OCI-M2 (cell line): ENCODE measurements around the gene ADRA2B.
"Not testable (repeated sequence)": the region's sequence is repeated elsewhere in the genome, so short reads cannot be mapped to it uniquely, and the experiment has no call there.

ENCODE experiments used
- DNase-seq: peaks from one replicate; lab custom pipeline; 2025; ENCODE audit not compliant: unreplicated experiment; lab: John Stamatoyannopoulos, UW

Gene ADRA2B

GRCh38 chr2:96071087-96071976, 45.0 kb downstream of the ADRA2B start:
- DNase-seq: not testable (repeated sequence)

DNA sequence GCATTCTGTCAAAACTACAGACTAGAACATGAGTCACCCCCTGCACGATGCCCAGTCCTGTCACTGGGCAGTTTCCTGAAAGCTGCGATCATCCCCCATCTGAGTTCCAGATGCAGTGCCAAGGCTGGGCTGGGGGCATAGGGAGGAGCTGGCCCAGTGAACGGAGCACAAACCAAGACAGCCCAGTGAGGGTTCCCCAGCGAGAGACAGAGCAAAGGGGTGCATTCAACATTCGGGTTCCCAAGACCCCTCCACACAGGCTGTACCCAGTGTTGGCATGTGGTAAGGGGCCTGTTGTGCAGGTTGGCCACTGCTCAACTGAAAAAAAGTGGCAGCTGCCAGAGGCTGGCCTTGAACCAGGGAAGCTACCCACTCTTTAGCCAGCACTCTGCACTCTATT, 46.0 kb downstream of the ADRA2B start:
- not testable (repeated sequence) for DNase-seq

- DNase-seq: not testable (repeated sequence)
Measured at GRCh38 chr2:96069878-96070277, 46.5 kb downstream of the ADRA2B start.

- DNase-seq: not testable (repeated sequence)
Measured at GRCh38 chr2:96067902-96068581, 48.3 kb downstream of the ADRA2B start.

- DNase-seq: not testable (repeated sequence)
Measured at GRCh38 chr2:96067098-96067660, 49.2 kb downstream of the ADRA2B start.

GRCh38 chr2:96066511-96066910, 49.9 kb downstream of the ADRA2B start:
- not testable (repeated sequence) for DNase-seq

DNA sequence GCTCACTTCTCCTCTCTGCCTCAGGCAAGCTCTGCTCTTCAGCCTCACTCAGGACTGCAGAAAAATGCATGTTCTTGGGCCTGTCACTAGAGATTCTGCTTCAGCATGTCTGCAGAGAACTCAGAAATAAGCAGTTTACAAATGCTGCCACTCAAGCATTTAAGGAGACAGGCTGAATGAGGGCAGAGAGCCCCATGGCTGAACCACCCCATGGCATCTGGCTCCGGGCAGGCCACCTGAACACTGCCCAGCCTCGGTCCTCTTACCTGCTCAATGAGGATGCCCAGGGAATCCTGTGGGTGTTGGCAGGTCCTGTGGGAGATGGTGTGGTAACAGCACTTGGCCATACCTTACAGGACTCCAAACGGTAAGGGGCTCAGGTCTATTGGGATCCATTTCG, 50.4 kb downstream of the ADRA2B start:
- DNase-seq: not testable (repeated sequence)

- DNase-seq: no peak
Measured at GRCh38 chr2:96065381-96065930, 50.9 kb downstream of the ADRA2B start.

DNA sequence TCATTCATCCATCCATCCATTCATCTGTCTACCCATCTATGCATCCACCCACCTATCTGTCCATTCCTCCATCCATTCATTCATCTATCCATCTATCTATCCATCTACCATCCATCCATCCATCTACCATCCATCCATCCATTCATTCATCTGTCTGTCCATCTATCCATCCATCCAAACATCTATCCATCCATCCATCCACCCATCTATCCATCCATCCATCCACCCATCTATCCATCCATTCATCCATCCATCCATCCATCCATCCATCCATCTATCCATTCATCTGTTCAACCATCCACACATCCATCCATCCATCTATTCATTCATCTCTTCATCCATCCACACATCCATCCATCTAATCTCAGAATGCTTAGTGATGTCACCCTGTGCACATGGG, 51.6 kb downstream of the ADRA2B start:
- not testable (repeated sequence) for DNase-seq

DNA sequence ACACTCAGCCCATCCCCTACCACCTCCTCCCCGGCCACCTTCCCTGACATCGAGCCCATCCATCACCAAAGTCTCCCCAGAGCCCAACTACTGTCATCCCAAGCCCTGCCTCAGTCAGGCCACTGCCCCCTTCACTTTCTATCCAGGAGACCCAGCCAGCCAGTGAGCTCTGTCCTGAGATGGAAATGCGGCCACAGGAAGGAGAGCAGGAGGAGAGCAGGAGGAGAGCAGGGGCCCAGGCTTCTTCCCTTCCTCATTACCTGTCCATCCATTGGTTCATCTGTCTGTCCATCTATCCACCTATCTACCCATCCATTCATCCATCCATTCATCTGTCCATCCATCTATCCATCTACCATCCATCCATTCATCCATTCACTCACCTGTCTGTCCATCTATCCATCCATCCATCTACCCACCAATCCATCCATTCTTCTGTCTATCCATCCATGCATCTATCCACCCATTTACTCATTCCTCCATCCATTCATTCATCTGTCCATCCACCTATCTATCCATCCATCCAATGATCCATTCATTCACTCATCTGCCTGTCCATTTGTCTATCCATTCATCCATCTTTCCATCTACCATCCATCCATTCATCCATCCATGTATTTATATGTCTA, 52.2 kb downstream of the ADRA2B start:
- not testable (repeated sequence) for DNase-seq

DNA sequence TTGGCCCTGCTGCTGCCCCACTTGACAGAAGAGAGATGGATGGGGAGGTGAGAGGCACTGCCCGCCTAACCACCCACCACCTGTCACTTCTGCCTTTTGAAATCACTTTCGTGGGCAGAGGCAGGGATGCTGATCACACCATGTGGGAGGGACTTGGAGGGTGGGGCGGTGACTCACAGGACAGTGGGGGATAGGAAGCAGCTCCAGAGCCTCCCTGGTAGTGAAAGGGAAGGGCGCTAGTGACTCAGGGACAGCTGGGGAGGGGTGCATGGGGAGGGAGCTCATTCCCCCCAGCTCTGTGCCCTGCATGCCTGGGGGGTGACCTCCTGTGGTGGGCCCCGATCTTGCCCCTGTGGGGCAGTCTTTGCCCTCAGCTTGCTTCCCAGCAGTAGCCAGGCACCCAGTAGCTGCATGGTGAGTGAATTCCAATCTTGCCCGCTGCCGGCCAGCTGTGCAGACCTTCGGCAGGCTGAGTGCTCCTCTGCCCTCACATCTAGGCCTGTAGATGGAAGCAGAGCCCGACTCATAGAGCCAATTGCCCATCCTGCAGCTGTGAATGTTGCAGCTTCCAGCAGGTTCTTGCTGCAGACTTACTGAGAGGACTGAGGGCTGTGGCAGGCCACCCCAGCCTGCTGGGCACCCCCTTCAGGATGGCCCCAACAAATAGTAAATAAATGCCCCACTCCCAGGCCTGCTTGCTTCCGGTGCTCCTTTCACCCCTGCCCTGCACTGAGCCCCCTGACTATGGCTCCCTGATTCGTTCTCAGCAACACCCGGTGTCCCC, 53.1 kb downstream of the ADRA2B start:
- DNase-seq: not testable (repeated sequence)
